Tibial nerve (tissue), 4 donors: ENCODE data around the gene CITED4.

Source experiments
- CTCF ChIP-seq, 5 experiments: fragments of 200-600 bp in 3 of 5; fragments of 450-650 bp in 2 of 5; sonication (generic) in 3 of 5; IDR thresholded peaks; one replicate each; pipeline ENCODE4 v1.5.1; 2016 to 2019; ENCODE audit warnings: antibody characterized with exemption in 5 of 5, mild to moderate bottlenecking in 3 of 5, moderate library complexity in 2 of 5
- EP300 ChIP-seq, 2 donors: sonication (generic); formaldehyde crosslinking; IDR thresholded peaks; one replicate each; pipeline ENCODE4 v1.6.1; 2017; ENCODE audit warnings: antibody characterized with exemption in 2 of 2, mild to moderate bottlenecking in 1 of 2
- POLR2A ChIP-seq, 2 donors: fragments of 450-650 bp; IDR thresholded peaks; one replicate each; pipeline ENCODE4 v1.6.1; 2017; ENCODE audit warnings: antibody characterized with exemption in 2 of 2, mild to moderate bottlenecking in 2 of 2, moderate library complexity in 2 of 2

GRCh38 chr1:40895601-40896000 is 33.4 kb upstream of the CITED4 start:
- TF ChIP-seq CTCF (IDR thresholded peaks at IDR 0.05) (no peak), EP300 (IDR thresholded peaks at IDR 0.05) (no peak), POLR2A (IDR thresholded peaks at IDR 0.05) (no peak)
